Erythroblast (primary cell): Measurements from ENCODE around the gene COG7.

Experiments
- GATA1 ChIP-seq: IDR thresholded peaks from 2 replicates; pipeline ENCODE4 v1.6.1; 2011; ENCODE audit warnings: low read depth, mild to moderate bottlenecking, control low read depth, low read length, moderate library complexity
- POLR2A ChIP-seq: IDR thresholded peaks from 2 replicates; pipeline ENCODE4 v1.6.1; 2011; ENCODE audit warnings: mild to moderate bottlenecking, low read length

GRCh38 chr16:23375643-23376042, 77.3 kb downstream of the COG7 start:
- TF ChIP-seq POLR2A, result no peak
- TF ChIP-seq GATA1, result no peak
